Suprapubic skin (tissue), 4 donors: ENCODE results near the gene GRID2. TPM values are rescaled to one million over a fixed set of nuclear protein-coding genes. Genes with fewer than 3 reads are reported as not detected.

Source experiments
- DNase-seq, 2 donors: peaks; one replicate each; pipeline ENCODE4 v3.0.0-alpha.2; 2019; ENCODE audit warnings: low spot score in 2 of 2
- H3K27ac ChIP-seq: fragments of 200-600 bp; sonication (generic); one replicate; pipeline ENCODE4 v1.5.1; 2019
- H3K27me3 ChIP-seq: fragments of 200-600 bp; sonication (generic); one replicate; pipeline ENCODE4 v1.5.1; 2019
- H3K36me3 ChIP-seq: fragments of 200-600 bp; sonication (generic); one replicate; pipeline ENCODE4 v1.5.1; 2019
- H3K4me1 ChIP-seq: fragments of 200-600 bp; sonication (generic); one replicate; pipeline ENCODE4 v1.5.1; 2019
- H3K4me3 ChIP-seq: fragments of 200-600 bp; sonication (generic); one replicate; pipeline ENCODE4 v1.5.1; 2019; ENCODE audit warnings: mild to moderate bottlenecking
- H3K9me3 ChIP-seq: fragments of 200-600 bp; sonication (generic); one replicate; pipeline ENCODE4 v1.5.1; 2019
- CTCF ChIP-seq, 2 donors: fragments of 200-600 bp in 1 of 2; fragments of 450-650 bp in 1 of 2; sonication (generic) in 1 of 2; IDR thresholded peaks; one replicate each; pipeline ENCODE4 v1.5.1; 2016 to 2019; ENCODE audit warnings: antibody characterized with exemption in 2 of 2, mild to moderate bottlenecking in 1 of 2, moderate library complexity in 1 of 2
- EP300 ChIP-seq: sonication (generic); formaldehyde crosslinking; IDR thresholded peaks from one replicate; pipeline ENCODE4 v1.6.1; 2017; ENCODE audit warnings: antibody characterized with exemption
- POLR2A ChIP-seq, 2 donors: fragments of 450-650 bp; IDR thresholded peaks; one replicate each; pipeline ENCODE4 v1.6.1; 2017; ENCODE audit warnings: antibody characterized with exemption in 2 of 2, mild to moderate bottlenecking in 2 of 2, moderate library complexity in 2 of 2
- POLR2AphosphoS5 ChIP-seq, 3 donors: sonication (generic); formaldehyde crosslinking; IDR thresholded peaks; one replicate each; pipeline ENCODE4 v1.6.1; 2017; ENCODE audit warnings: antibody characterized with exemption in 3 of 3
- WGBS: methylation state at CpG from one replicate; pipeline ENCODE4 v1.1.5; 2018; 5-methylcytosine and 5-hydroxymethylcytosine counted together
- total RNA-seq, 4 donors: library from RNA; depleted of rRNA; stranded (reverse); fragments of >200 nt; gene quantifications; one replicate each; pipeline ENCODE4 v1.1.0, GENCODE V29; 2016

Gene GRID2
- total RNA-seq, 4 donors from 2014 or later = not detected

GRCh38 chr4:93529692-93530372, 1226.1 kb downstream of the GRID2 start:
- no peak overlapping the region for H3K4me3 ChIP-seq
- H3K36me3 ChIP-seq = no peaks in the 10 kb centered on the region
- no peak overlapping the region for H3K27ac ChIP-seq
- H3K27me3 ChIP-seq = no peaks in the 10 kb centered on the region
- no peaks in the 10 kb centered on the region for H3K4me1 ChIP-seq
- H3K9me3 ChIP-seq = no peaks in the 10 kb centered on the region
- TF ChIP-seq POLR2A (IDR thresholded peaks at IDR 0.05) (no peak), POLR2AphosphoS5 (IDR thresholded peaks at IDR 0.05) (no peak), EP300 (no peak), CTCF (IDR thresholded peaks at IDR 0.05) (no peak)
- 65% methylated on average over 3 of the region's 3 CpGs for WGBS
- DNase-seq = no peak

- H3K4me1 ChIP-seq = no peaks in the 10 kb centered on the region
- H3K27ac ChIP-seq = no peak overlapping the region
- no peaks in the 10 kb centered on the region for H3K9me3 ChIP-seq
- DNase-seq = no peak
- no peak for TF ChIP-seq POLR2AphosphoS5 (IDR thresholded peaks at IDR 0.05)
- no peak for TF ChIP-seq CTCF (IDR thresholded peaks at IDR 0.05)
- TF ChIP-seq POLR2A (IDR thresholded peaks at IDR 0.05) = no peak
- TF ChIP-seq EP300 = no peak
- no peaks in the 10 kb centered on the region for H3K27me3 ChIP-seq
- 91% methylated on average over 1 of the region's 1 CpG for WGBS
- no peak overlapping the region for H3K4me3 ChIP-seq
- H3K36me3 ChIP-seq = no peaks in the 10 kb centered on the region
Measured at GRCh38 chr4:93532234-93532633, 1228.5 kb downstream of the GRID2 start.

GRCh38 chr4:93540562-93540961, 1236.8 kb downstream of the GRID2 start:
- no peaks in the 10 kb centered on the region for H3K27me3 ChIP-seq
- no peaks in the 10 kb centered on the region for H3K4me1 ChIP-seq
- H3K36me3 ChIP-seq = no peaks in the 10 kb centered on the region
- no peaks in the 10 kb centered on the region for H3K9me3 ChIP-seq
- no peak overlapping the region for H3K4me3 ChIP-seq
- TF ChIP-seq CTCF (IDR thresholded peaks at IDR 0.05) (no peak), EP300 (no peak), POLR2A (IDR thresholded peaks at IDR 0.05) (no peak), POLR2AphosphoS5 (IDR thresholded peaks at IDR 0.05) (no peak)
- H3K27ac ChIP-seq = no peak overlapping the region
- DNase-seq = no peak

GRCh38 chr4:93561842-93562241, 1258.1 kb downstream of the GRID2 start:
- Histone ChIP-seq H3K9me3 (no peaks in the 10 kb centered on the region), H3K4me1 (no peaks in the 10 kb centered on the region), H3K27me3 (no peaks in the 10 kb centered on the region), H3K36me3 (no peaks in the 10 kb centered on the region), H3K27ac (no peak overlapping the region), H3K4me3 (no peak overlapping the region)
- 44% methylated on average over 1 of the region's 1 CpG for WGBS
- TF ChIP-seq CTCF (IDR thresholded peaks at IDR 0.05) (no peak), POLR2A (IDR thresholded peaks at IDR 0.05) (no peak), EP300 (no peak), POLR2AphosphoS5 (IDR thresholded peaks at IDR 0.05) (no peak)
- DNase-seq = no peak

GRCh38 chr4:93568758-93569157, 1265.0 kb downstream of the GRID2 start:
- no peak overlapping the region for H3K4me3 ChIP-seq
- TF ChIP-seq POLR2A (IDR thresholded peaks at IDR 0.05) = no peak
- no peak for TF ChIP-seq POLR2AphosphoS5 (IDR thresholded peaks at IDR 0.05)
- no peak for TF ChIP-seq CTCF (IDR thresholded peaks at IDR 0.05)
- no peak for TF ChIP-seq EP300
- H3K27ac ChIP-seq = no peak overlapping the region
- peak in 1 of 2 donors; percentile 65 for DNase-seq
- WGBS = 83% methylated on average over 4 of the region's 4 CpGs
- H3K4me1 ChIP-seq = no peaks in the 10 kb centered on the region
- no peaks in the 10 kb centered on the region for H3K27me3 ChIP-seq
- no peaks in the 10 kb centered on the region for H3K36me3 ChIP-seq
- H3K9me3 ChIP-seq = no peaks in the 10 kb centered on the region
